ENCODE measurements around the gene ABCC4. TPM values are rescaled to one million over a fixed set of nuclear protein-coding genes. Genes with fewer than 3 reads are reported as not detected.

ABCC4 gene
- total RNA-seq, 1 donor from 2014 or later, result 21.7 TPM

GRCh38 chr13:95221971-95222732 lies 79.1 kb downstream of the ABCC4 start:
- no peak overlapping the region for H3K4me3 Mint-ChIP-seq
- no peak for DNase-seq (ENCODE audit: extremely low spot score, unreplicated experiment)
- no peak overlapping the region for H3K27ac Mint-ChIP-seq
- TF ChIP-seq CTCF (conservative IDR thresholded peaks at IDR 0.05), result no peak
- no peaks in the 10 kb centered on the region for H3K27me3 Mint-ChIP-seq
- H3K9me3 Mint-ChIP-seq, result no peaks in the 10 kb centered on the region
- peaks cover 20% of the 10 kb centered on the region for H3K4me1 Mint-ChIP-seq (ENCODE audit: unreplicated experiment)
- no peaks in the 10 kb centered on the region for H3K36me3 Mint-ChIP-seq

- no peak for TF ChIP-seq CTCF (conservative IDR thresholded peaks at IDR 0.05)
- Mint-ChIP-seq H3K9me3 (no peaks in the 10 kb centered on the region), H3K36me3 (no peaks in the 10 kb centered on the region), H3K4me1 (ENCODE audit: unreplicated experiment) (peaks cover 25% of the 10 kb centered on the region), H3K27me3 (no peaks in the 10 kb centered on the region), H3K27ac (no peak overlapping the region), H3K4me3 (no peak overlapping the region)
- no peak for DNase-seq (ENCODE audit: extremely low spot score, unreplicated experiment)
Measured at GRCh38 chr13:95220611-95221010, 80.6 kb downstream of the ABCC4 start.

GRCh38 chr13:95217920-95218830 lies 83.1 kb downstream of the ABCC4 start:
- no peak overlapping the region for H3K27ac Mint-ChIP-seq

GRCh38 chr13:95216182-95216581 lies 85.1 kb downstream of the ABCC4 start:
- no peak for DNase-seq (ENCODE audit: extremely low spot score, unreplicated experiment)
- Mint-ChIP-seq H3K27ac (no peak overlapping the region), H3K4me3 (no peak overlapping the region), H3K4me1 (ENCODE audit: unreplicated experiment) (peaks cover 21% of the 10 kb centered on the region), H3K9me3 (peaks cover 5% of the 10 kb centered on the region), H3K36me3 (peaks cover 14% of the 10 kb centered on the region), H3K27me3 (no peaks in the 10 kb centered on the region)
- no peak for TF ChIP-seq CTCF (conservative IDR thresholded peaks at IDR 0.05)

More at GRCh38 chr13:95217920-95218830, 83.1 kb downstream of the ABCC4 start:
- no peak for DNase-seq (ENCODE audit: extremely low spot score, unreplicated experiment)
- TF ChIP-seq CTCF (conservative IDR thresholded peaks at IDR 0.05), result no peak
- Mint-ChIP-seq H3K4me3 (no peak overlapping the region), H3K36me3 (peaks cover 4% of the 10 kb centered on the region), H3K27me3 (no peaks in the 10 kb centered on the region), H3K4me1 (ENCODE audit: unreplicated experiment) (peaks cover 25% of the 10 kb centered on the region), H3K9me3 (no peaks in the 10 kb centered on the region)

GRCh38 chr13:95212983-95213850 lies 88.0 kb downstream of the ABCC4 start:
- Mint-ChIP-seq H3K9me3 (peaks cover 5% of the 10 kb centered on the region), H3K4me3 (no peak overlapping the region), H3K36me3 (peaks cover 16% of the 10 kb centered on the region), H3K4me1 (ENCODE audit: unreplicated experiment) (peaks cover 12% of the 10 kb centered on the region), H3K27me3 (no peaks in the 10 kb centered on the region), H3K27ac (no peak overlapping the region)
- no peak for DNase-seq (ENCODE audit: extremely low spot score, unreplicated experiment)
- no peak for TF ChIP-seq CTCF (conservative IDR thresholded peaks at IDR 0.05)
